ENCODE data around the gene CDK6. TPM values are rescaled to one million over a fixed set of nuclear protein-coding genes. Genes with fewer than 3 reads are reported as not detected.

The CDK6 gene
- total RNA-seq, 1 experiment from 2014 or later, result 124 TPM

DNA sequence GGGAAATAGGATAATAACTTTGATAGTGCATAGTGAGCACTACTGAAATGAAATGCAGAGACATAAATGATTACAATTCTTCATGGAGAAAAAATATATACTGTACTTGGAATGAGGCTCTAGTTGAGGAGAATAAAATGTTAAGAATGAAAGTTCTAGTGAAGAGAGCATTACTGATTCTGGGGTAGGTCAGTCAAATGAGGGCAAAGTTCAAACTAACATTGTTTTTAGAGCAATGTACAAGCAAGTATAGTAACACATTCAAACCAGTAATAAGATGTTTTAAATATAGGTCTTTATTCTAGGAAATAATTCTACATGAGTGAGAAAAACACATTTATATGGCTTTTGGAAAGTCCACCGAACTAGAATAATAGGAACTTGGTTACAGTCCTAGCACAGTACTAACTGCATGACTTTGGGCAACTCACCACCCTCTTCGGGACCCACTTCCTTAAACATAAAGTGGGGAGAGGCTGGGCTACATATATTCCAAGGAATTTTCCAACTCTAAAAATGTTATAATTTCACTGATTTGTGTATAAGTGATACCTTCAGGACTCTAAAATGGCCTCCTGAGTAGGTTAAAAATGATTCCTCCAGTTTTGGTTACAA, 86.4 kb downstream of the CDK6 start:
- Mint-ChIP-seq H3K4me1 (ENCODE audit: insufficient read depth, unreplicated experiment) (peaks cover 51% of the 10 kb centered on the region), H3K9me3 (ENCODE audit: unreplicated experiment) (no peaks in the 10 kb centered on the region), H3K27ac (ENCODE audit: low read depth, unreplicated experiment) (peak overlapping the region; percentile 89), H3K27me3 (ENCODE audit: insufficient read depth, unreplicated experiment) (no peaks in the 10 kb centered on the region), H3K36me3 (ENCODE audit: insufficient read depth, unreplicated experiment) (peaks cover 19% of the 10 kb centered on the region), H3K4me3 (ENCODE audit: unreplicated experiment) (no peak overlapping the region)
- intact Hi-C loops (cut with micrococcal nuclease), result no loop called here
- TF ChIP-seq, protein P1, sequence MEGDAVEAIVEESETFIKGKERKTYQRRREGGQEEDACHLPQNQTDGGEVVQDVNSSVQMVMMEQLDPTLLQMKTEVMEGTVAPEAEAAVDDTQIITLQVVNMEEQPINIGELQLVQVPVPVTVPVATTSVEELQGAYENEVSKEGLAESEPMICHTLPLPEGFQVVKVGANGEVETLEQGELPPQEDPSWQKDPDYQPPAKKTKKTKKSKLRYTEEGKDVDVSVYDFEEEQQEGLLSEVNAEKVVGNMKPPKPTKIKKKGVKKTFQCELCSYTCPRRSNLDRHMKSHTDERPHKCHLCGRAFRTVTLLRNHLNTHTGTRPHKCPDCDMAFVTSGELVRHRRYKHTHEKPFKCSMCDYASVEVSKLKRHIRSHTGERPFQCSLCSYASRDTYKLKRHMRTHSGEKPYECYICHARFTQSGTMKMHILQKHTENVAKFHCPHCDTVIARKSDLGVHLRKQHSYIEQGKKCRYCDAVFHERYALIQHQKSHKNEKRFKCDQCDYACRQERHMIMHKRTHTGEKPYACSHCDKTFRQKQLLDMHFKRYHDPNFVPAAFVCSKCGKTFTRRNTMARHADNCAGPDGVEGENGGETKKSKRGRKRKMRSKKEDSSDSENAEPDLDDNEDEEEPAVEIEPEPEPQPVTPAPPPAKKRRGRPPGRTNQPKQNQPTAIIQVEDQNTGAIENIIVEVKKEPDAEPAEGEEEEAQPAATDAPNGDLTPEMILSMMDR (IDR thresholded peaks at IDR 0.05; ENCODE audit: unreplicated experiment), result no peak
- POLR2A ChIA-PET, result no interaction called here
- BruUV-seq (replicated peaks), result no TSS peak
- CTCF ChIA-PET, result no interaction called here
- DNase-seq (ENCODE audit: unreplicated experiment), result no peak

DNA sequence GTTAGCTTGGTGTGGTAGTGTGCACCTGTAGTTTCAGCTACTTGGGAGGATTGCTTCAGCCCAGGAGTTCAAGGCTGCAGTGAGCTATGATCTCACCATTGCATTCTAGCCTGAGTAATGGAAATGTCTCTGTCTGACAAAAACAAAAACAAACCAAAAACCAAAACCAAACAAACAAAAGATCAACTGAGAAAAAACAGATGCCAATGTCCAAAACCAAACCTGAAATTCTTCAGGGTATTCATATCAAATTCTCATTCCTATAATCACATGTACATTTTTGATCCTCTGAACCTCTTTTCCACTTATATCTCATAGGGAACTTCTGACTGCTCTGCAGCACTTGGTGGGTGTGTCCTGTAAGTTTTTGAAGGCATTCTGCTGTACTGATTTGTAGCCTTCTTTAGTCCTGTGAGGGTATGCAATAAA, 87.0 kb downstream of the CDK6 start:
- Mint-ChIP-seq H3K4me3 (ENCODE audit: unreplicated experiment) (no peak overlapping the region), H3K9me3 (ENCODE audit: unreplicated experiment) (peaks cover under 1% of the 10 kb centered on the region), H3K27me3 (ENCODE audit: insufficient read depth, unreplicated experiment) (no peaks in the 10 kb centered on the region), H3K36me3 (ENCODE audit: insufficient read depth, unreplicated experiment) (peaks cover 19% of the 10 kb centered on the region), H3K4me1 (ENCODE audit: insufficient read depth, unreplicated experiment) (peaks cover 45% of the 10 kb centered on the region), H3K27ac (ENCODE audit: low read depth, unreplicated experiment) (peak overlapping the region; percentile 89)
- no TSS peak for BruUV-seq (replicated peaks)
- TF ChIP-seq, protein P1 (IDR thresholded peaks at IDR 0.05; ENCODE audit: unreplicated experiment), result no peak
- CTCF ChIA-PET, result interaction anchor here (0.6 kb wide), 1 partner anchor 56 kb away, joined by 4 read pairs; no protein-coding TSS in a partner anchor
- intact Hi-C loops (cut with micrococcal nuclease), result no loop called here
- no peak for DNase-seq (ENCODE audit: unreplicated experiment)
- POLR2A ChIA-PET, result interaction anchor here (1.0 kb wide), 1 partner anchor 16 kb away, joined by 3 read pairs; no protein-coding TSS in a partner anchor

GRCh38 chr7:92748495-92748894, 87.9 kb downstream of the CDK6 start:
- Mint-ChIP-seq H3K27ac (ENCODE audit: low read depth, unreplicated experiment) (peak overlapping the region; percentile 89), H3K36me3 (ENCODE audit: insufficient read depth, unreplicated experiment) (peaks cover 19% of the 10 kb centered on the region), H3K27me3 (ENCODE audit: insufficient read depth, unreplicated experiment) (no peaks in the 10 kb centered on the region), H3K4me1 (ENCODE audit: insufficient read depth, unreplicated experiment) (peaks cover 42% of the 10 kb centered on the region), H3K4me3 (ENCODE audit: unreplicated experiment) (no peak overlapping the region), H3K9me3 (ENCODE audit: unreplicated experiment) (peaks cover 9% of the 10 kb centered on the region)
- no TSS peak for BruUV-seq (replicated peaks)
- intact Hi-C loops (cut with micrococcal nuclease), result no loop called here
- TF ChIP-seq, protein P1 (IDR thresholded peaks at IDR 0.05; ENCODE audit: unreplicated experiment), result no peak
- ChIA-PET CTCF (no interaction called here), POLR2A (interaction anchor here (1.0 to 1.4 kb wide), 2 partner anchors 14 to 16 kb away, joined by 3 to 6 read pairs; no protein-coding TSS in a partner anchor)
- DNase-seq (ENCODE audit: unreplicated experiment), result no peak

DNA sequence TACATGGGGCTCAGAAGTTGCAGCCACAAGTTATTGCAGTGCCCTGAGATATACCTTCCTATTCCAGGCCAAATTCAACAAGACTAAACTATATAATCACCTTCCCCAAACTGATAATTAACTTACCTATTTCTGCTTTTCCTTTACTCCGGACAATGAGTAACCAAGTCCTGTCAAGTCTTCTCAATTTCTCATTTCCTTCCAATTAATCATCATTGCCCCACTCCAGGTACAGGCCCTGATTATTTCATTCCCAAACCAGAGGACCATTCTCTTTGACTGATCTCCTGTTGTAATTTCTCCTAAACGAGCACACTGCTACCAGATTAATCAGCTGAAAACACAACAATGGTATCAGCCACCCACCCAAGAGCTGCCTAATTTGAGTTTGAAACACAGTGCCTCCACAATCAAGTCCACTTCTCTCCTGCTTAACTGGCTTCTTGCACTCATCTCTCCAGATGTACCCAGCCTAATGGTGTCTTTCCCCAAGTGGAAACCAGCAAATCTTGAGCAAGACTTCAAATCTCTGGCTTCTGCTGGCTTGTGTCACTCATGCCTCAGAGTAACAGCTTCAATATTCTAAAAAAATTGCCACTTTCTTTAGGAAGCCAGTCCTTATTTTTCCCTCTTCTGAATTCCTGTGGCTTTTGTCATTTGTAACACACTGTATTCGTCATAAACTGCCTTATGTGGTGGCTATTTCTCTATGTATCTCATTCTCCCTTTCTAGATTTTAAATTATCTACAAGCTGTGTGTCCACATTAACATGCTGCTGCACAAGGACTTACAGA, 89.1 kb downstream of the CDK6 start:
- ChIA-PET POLR2A (interaction anchor here (0.7 to 1.6 kb wide), 10 partner anchors 10 to 32 kb away, joined by 3 to 7 read pairs (median 4); no protein-coding TSS in a partner anchor), CTCF (interaction anchor here (0.8 kb wide), 1 partner anchor 17 kb away, joined by 3 read pairs; no protein-coding TSS in a partner anchor)
- Mint-ChIP-seq H3K27me3 (ENCODE audit: insufficient read depth, unreplicated experiment) (no peaks in the 10 kb centered on the region), H3K27ac (ENCODE audit: low read depth, unreplicated experiment) (peak overlapping the region; percentile 89), H3K36me3 (ENCODE audit: insufficient read depth, unreplicated experiment) (peaks cover 19% of the 10 kb centered on the region), H3K9me3 (ENCODE audit: unreplicated experiment) (peaks cover 12% of the 10 kb centered on the region), H3K4me1 (ENCODE audit: insufficient read depth, unreplicated experiment) (peaks cover 35% of the 10 kb centered on the region), H3K4me3 (ENCODE audit: unreplicated experiment) (peak overlapping the region; percentile 7)
- DNase-seq (ENCODE audit: unreplicated experiment), result no peak
- TF ChIP-seq, protein P1 (IDR thresholded peaks at IDR 0.05; ENCODE audit: unreplicated experiment), result no peak
- BruUV-seq (replicated peaks), result no TSS peak
- intact Hi-C loops (cut with micrococcal nuclease), result no loop called here
